GM19438 (cell line): ENCODE results near the gene DPP3.

ENCODE experiments used
- ATAC-seq: cut with Tn5 transposase; IDR thresholded peaks from one replicate; pipeline ENCODE4 v1.9.1; 2021; ENCODE audit warnings: low read depth; ENCODE audit not compliant: unreplicated experiment

DPP3 gene

GRCh38 chr11:66464916-66465315 lies 15.3 kb upstream of the DPP3 start:
- no peak for ATAC-seq

DNA sequence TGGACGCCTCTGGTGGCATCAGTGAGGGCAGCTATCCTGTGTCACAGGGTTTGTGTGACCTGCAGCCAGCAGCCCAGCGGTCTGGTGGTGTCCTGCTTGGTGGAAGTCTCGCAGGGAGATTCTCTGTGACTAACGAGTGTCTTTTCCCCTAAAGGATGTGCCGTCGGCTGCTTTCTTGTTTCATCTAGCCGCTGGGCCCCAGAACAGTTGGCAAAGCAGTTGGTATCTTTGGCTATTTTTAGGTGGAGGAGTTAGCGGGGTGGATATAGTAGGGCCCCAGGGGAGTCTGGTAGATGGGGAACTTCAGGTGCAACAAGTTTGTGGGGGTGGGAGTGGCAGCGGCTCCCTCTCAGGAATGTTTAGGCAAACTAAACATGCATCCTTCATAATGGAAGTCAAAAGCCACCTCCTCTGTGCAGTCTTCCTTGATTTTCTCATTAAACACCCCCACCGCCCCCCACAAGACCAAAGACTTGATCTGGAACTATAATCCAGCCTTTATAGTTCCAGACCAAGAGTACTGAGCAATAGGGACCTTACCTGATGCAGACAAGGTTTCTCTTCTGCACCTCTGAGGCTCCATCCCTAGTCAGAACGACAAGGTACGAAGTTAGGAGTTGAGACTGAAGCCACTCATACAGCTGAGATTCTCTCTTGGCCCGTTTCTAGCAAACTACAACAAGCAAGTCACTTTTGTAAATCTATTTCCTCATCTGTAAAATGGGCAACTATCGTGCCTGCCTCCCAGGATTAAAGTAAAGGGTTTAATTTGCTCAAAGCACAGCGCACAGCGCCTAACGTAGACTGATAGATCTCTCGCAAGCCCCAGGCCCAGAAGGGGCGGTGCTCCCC lies 14.6 kb upstream of the DPP3 start:
- no peak for ATAC-seq

DNA sequence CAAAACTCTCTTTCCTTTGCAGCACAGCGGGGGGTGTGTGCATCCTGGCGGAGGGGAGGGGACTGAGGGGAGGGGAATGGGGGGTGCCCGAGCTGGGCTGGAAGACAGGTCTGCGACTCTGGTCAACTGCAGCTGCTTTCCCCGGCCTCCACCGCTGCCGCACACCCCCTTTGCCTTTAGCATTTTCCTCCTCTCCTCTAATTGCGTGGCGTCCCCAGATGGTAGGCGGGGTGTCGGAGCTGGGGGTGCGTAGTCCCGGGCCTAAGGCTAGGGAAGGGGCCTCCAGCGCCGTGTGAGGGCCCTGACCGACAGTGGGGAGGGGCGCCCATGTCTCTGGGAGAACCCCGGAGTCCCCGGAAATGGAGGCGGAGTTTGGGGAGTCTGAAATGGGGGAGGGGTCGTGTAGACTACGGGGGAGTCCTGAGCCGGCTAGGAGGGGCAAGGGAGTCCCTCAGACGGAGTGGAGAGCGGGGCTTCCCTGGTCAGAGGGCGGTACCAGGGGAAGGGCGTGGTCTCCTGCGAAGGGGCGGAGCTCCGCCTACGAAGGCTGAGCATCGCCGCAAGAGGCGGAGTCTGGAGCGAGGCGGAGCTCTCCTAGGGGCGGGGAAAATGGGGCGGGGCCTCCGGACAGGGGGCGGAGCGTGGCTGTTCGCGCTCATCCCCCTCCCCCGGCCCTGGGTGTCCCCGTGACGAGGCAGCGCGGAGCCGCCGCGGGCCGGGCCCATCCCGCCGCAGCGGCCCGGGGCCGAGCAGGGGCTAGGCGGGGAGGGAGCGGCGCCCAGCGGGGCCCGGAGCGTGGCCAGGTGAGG lies 13.8 kb upstream of the DPP3 start, which contains the start of gene PELI3:
TSS of gene PELI3 (plus strand) at position 681 of the 809 bp plus-strand sequence. CDS start 1,224 bp downstream, outside the sequence.
- ATAC-seq, result peak; percentile 89

GRCh38 chr11:66467034-66467659 lies 13.1 kb upstream of the DPP3 start:
- peak; percentile 28 for ATAC-seq

- no peak for ATAC-seq
These were observed 12.5 kb upstream of the DPP3 start for GRCh38 chr11:66467756-66468155.

- ATAC-seq, result no peak
These were observed 11.5 kb upstream of the DPP3 start for GRCh38 chr11:66468691-66469090.

GRCh38 chr11:66469441-66469840 lies 10.8 kb upstream of the DPP3 start:
- no peak for ATAC-seq

- ATAC-seq, result no peak
These were observed 10.2 kb upstream of the DPP3 start for GRCh38 chr11:66470015-66470414.

DNA sequence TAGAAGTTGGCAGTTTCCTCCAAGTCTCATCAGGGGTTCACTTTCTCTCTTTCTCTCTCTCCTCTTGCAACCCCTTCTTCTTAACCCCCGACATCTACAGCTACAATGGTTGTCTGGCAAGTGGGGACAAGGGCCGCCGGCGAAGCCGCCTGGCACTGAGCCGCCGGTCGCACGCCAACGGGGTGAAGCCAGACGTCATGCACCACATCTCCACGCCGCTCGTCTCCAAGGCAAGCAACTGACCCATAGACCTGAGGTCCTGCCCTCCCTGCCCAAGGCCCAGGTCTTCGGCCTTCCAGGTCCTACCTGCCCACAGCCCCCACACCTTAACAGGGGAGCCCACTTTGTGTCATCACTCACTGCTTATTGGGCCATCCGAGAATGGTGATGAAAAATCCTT lies 9.1 kb upstream of the DPP3 start:
- no peak for ATAC-seq

- no peak for ATAC-seq
These were observed 8.2 kb upstream of the DPP3 start for GRCh38 chr11:66472054-66472453.

DNA sequence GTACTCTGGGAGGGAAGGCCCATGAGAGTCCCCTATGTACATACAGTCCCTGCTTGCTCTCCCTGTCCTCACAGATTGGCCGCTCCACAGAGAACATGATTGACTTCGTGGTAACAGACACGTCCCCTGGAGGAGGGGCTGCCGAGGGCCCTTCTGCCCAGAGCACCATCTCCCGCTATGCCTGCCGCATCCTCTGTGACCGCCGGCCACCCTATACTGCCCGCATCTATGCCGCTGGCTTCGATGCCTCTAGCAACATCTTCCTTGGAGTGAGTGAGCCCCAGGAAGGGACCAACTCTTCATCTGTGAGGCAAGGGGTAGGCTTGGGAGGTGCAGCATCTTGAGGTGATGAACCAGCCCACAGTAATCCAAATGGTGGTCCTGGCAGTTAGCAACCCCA lies 7.1 kb upstream of the DPP3 start:
- ATAC-seq, result no peak

DNA sequence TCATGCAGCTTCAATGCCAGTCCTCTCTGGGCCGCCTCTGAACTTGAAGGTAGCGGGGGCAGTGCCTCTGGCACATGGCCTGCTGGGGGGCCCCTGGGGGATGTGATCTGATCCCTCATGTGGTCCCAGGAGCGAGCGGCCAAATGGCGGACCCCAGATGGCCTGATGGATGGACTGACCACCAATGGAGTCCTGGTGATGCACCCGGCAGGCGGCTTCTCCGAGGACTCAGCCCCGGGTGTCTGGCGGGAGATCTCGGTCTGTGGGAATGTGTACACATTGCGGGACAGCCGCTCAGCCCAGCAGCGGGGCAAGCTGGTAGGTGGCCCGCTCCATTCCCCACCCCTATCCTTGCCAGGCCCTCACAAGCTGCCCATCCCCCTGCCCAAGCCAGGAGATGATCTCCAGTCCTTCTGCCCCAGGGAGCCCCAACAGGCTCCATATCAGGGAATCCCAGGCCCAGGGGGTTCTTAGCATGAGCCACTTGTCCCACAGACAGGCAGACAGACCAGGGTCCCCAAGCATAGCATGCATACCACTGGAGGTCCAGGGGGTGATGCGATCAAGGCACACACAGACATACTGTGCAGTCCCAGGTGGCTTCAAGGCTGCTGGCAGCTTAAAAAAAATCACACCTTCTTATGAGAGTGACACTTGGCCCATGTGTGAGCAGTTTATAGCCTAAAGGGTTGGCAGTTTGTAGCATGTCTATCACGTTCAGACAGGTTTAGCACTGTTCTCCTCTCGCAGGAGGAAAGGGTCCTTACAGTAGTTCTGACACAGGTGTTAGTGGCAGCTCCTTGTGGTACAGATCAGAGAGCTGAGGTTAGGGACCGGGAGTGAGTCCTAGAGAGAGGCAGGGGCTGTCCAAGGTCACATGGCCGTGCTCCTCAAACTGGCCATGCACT lies 6.4 kb upstream of the DPP3 start:
- ATAC-seq, result no peak

DNA sequence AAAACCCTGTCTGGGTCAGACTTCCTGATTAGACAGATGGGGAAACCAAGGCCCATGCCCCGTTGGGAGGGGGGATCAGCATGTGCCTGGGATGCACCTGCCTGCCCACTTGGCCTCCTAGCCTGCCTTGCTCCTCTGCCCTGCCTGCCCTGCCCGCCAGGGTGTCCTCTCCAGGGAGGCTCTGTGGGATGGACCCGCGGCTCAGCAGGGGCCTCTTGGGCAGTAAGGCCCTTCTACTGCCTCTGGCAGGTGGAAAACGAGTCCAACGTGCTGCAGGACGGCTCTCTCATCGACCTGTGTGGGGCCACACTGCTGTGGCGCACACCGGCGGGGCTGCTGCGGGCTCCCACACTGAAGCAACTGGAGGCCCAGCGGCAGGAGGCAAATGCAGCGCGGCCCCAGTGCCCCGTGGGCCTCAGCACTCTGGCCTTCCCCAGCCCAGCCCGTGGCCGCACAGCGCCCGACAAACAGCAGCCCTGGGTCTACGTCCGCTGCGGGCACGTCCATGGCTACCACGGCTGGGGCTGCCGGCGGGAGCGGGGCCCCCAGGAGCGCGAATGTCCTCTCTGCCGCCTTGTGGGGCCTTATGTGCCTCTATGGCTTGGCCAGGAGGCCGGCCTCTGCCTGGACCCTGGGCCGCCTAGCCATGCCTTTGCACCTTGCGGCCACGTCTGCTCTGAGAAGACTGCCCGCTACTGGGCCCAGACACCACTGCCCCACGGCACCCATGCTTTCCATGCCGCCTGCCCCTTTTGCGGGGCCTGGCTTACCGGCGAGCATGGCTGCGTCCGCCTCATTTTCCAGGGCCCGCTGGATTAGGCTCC lies 4.7 kb upstream of the DPP3 start:
- ATAC-seq, result no peak

GRCh38 chr11:66476173-66476840 lies 3.9 kb upstream of the DPP3 start:
- no peak for ATAC-seq

DNA sequence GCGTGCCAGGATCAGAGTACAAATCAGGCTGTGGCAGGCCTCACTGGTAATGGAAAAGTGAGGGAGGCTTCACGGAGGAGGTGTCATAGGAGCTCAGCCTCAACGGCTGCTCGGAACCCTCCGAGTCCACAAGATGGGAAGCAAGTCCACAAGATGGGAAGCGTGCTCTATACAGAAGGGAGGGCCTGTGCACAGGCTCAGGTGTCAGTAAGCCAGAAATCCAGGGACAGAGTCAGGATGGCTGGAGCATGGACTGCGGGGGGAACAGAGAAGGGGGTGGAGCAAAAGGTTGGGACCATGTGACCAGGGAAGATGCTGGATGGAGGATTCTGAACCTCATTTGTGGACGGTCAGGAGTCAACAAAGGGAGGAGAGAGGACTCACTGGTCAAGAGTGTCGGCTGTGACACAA lies 3.4 kb upstream of the DPP3 start:
- no peak for ATAC-seq

GRCh38 chr11:66477263-66478201 lies 2.7 kb upstream of the DPP3 start:
- no peak for ATAC-seq

DNA sequence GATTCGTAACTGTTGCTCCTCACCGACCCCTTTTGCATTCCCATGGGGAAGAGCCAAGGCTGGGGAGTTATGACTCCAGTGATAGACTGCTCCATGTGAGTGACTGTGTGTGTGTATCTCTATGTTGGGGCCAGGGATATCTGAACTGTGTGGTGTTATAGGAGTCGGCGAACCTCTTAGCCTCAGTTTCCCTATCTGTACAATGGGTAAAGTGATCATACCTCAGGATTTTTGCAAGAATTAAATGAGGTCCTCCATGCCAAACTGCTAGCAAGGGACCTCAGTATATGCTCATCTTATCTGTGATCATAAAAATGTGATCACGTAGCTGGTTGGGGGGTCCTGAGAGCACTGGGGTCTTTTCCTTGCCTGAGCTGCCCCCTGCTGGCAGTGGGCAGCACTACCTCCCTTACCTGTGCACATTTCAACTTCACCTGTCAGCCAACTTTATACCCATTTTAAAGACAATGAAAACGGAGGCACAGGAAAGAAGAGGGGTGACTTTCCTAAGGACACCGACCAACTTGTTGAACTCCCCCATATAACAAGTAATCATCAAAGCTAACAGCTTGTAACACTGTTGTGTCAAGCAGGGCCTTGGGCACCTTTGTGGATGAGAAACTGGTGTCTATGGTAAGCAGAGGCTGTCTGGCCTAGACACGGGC lies 1.4 kb upstream of the DPP3 start:
- ATAC-seq, result no peak
